Common myeloid progenitor, CD34-positive (primary cell): Measurements from ENCODE around the gene NAA80.

Experiments
- CTCF ChIA-PET: fragments of 350-600 bp; sonication (Branson Sonifier 250); formaldehyde crosslinking; loops from one replicate; lab custom pipeline; 2021; ENCODE audit warnings: antibody characterized with exemption; lab: Charles Lee
- POLR2A ChIA-PET: fragments of 350-600 bp; sonication (Branson Sonifier 250); formaldehyde crosslinking; loops from one replicate; lab custom pipeline; 2021; ENCODE audit warnings: antibody characterized with exemption; lab: Charles Lee
- DNase-seq, 3 donors: peaks; one replicate each; pipeline versions ENCODE4 v3.0.0 to v3.0.0-alpha.2; 2013
- H3K27ac ChIP-seq, 2 experiments: 1 replicate in 1 of 2; 2 replicates in 1 of 2; pipeline ENCODE4 v1.7.0; 2013; ENCODE audit warnings: inconsistent platforms in 2 of 2, low read length in 2 of 2, mild to moderate bottlenecking in 2 of 2, low read depth in 1 of 2, moderate library complexity in 1 of 2; ENCODE audit not compliant: severe bottlenecking in 2 of 2, insufficient read depth in 1 of 2, poor library complexity in 1 of 2
- H3K27me3 ChIP-seq, 5 experiments: replicated peaks in 2 of 5; 1 replicate in 3 of 5; 2 replicates in 2 of 5; pipeline versions ENCODE4 v1.6.1 to v1.7.0; 2013; ENCODE audit warnings: low read length in 4 of 5, mild to moderate bottlenecking in 2 of 5, moderate library complexity in 2 of 5, inconsistent platforms in 1 of 5; ENCODE audit not compliant: insufficient read depth in 5 of 5, control insufficient read depth in 4 of 5
- H3K36me3 ChIP-seq, 4 experiments: 1 replicate in 2 of 4; 2 replicates in 2 of 4; pipeline versions ENCODE4 v1.6.1 to v1.7.0; 2013; ENCODE audit warnings: low read length in 3 of 4, control low read depth in 1 of 4, mild to moderate bottlenecking in 1 of 4; ENCODE audit not compliant: control insufficient read depth in 4 of 4, insufficient read depth in 4 of 4
- H3K4me1 ChIP-seq, 4 experiments: 1 replicate in 3 of 4; 2 replicates in 1 of 4; pipeline versions ENCODE4 v1.6.1 to v1.7.1; 2013; ENCODE audit warnings: low read length in 3 of 4, mild to moderate bottlenecking in 3 of 4, control low read depth in 1 of 4, inconsistent platforms in 1 of 4, moderate library complexity in 1 of 4; ENCODE audit not compliant: control insufficient read depth in 4 of 4, insufficient read depth in 4 of 4; ENCODE audit errors: control extremely low read depth in 1 of 4
- H3K4me3 ChIP-seq, 7 experiments: 1 replicate in 4 of 7; 2 replicates in 3 of 7; pipeline versions ENCODE4 v1.5.1 to v1.7.0; 2013; ENCODE audit warnings: mild to moderate bottlenecking in 7 of 7, low read length in 6 of 7, moderate library complexity in 6 of 7, inconsistent platforms in 2 of 7, low read depth in 2 of 7, control low read depth in 1 of 7; ENCODE audit not compliant: insufficient read depth in 4 of 7, control insufficient read depth in 1 of 7; ENCODE audit errors: extremely low read depth in 1 of 7
- H3K9me3 ChIP-seq, 5 experiments: 1 replicate in 4 of 5; 2 replicates in 1 of 5; pipeline versions ENCODE4 v1.6.1 to v1.7.1; 2013; ENCODE audit warnings: low read length in 4 of 5, mild to moderate bottlenecking in 2 of 5, inconsistent platforms in 1 of 5, low read depth in 1 of 5, moderate library complexity in 1 of 5; ENCODE audit not compliant: control insufficient read depth in 4 of 5, insufficient read depth in 2 of 5; ENCODE audit errors: control extremely low read depth in 1 of 5
- WGBS: methylation state at CpG from one replicate; pipeline ENCODE4 v1.1.5; 2013; ENCODE audit not compliant: insufficient coverage; 5-methylcytosine and 5-hydroxymethylcytosine counted together

NAA80 gene

DNA sequence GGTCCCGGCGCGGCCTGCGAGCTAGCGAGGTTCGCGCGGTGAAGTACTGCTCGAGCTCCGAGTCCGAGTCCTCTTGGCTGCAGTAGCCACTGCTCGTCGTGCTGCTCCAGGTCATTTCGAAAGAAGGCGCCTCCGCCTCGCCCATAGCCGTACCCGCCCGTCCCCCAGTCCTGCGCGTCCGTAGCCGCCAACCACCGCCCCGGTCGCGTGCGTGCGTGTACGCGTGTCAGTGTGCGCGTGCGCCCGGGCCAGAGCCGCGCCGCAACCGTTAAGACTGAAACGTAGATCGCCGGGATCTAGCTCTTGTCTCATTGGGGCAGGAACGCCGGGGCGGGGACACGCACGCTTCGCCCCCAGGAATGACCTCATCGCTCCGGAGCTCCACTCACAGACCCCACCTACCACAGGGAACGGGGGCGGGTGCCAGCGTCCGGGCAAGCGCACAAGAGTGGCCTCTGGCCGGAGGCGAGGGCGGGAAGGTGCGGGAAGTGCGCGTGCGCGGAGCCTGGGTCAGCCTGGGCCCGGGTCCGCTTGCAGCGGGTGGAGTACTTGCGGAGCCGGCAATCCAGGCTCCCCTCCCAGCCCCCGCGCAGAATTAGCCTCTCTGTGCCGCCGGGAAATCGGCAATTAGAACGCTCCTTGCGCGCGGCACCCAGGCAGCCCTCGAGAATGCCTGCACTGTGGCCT, 38.1 kb upstream of the NAA80 start:
- peak; percentile 97 to 99 (median 98) for DNase-seq
- Histone ChIP-seq H3K27me3 (no peaks in the 10 kb centered on the region), H3K36me3 (peaks cover 0 to 32% (median 23%) of the 10 kb centered on the region in 4 experiments), H3K9me3 (no peaks in the 10 kb centered on the region), H3K4me3 (peak overlapping the region; percentile 64 to 91 (median 79)), H3K27ac (peak overlapping the region; percentile 93 to 97), H3K4me1 (peaks cover 15 to 78% (median 71%) of the 10 kb centered on the region in 4 experiments)
- WGBS: under 1% methylated on average over 61 of the region's 79 CpGs
- ChIA-PET POLR2A (interaction anchor here (0.5 to 3.6 kb wide), 10 partner anchors 9 to 1892 kb away, joined by 3 to 31 read pairs (median 4); partner anchors contain the start of genes CYB561D2, HYAL3, NAA80 and NPRL2), CTCF (interaction anchor here (0.7 to 6.0 kb wide), 13 partner anchors 8 to 1331 kb away, joined by 3 to 51 read pairs (median 5); partner anchors contain the start of genes CYB561D2, HYAL2, NPRL2 and TUSC2)

DNA sequence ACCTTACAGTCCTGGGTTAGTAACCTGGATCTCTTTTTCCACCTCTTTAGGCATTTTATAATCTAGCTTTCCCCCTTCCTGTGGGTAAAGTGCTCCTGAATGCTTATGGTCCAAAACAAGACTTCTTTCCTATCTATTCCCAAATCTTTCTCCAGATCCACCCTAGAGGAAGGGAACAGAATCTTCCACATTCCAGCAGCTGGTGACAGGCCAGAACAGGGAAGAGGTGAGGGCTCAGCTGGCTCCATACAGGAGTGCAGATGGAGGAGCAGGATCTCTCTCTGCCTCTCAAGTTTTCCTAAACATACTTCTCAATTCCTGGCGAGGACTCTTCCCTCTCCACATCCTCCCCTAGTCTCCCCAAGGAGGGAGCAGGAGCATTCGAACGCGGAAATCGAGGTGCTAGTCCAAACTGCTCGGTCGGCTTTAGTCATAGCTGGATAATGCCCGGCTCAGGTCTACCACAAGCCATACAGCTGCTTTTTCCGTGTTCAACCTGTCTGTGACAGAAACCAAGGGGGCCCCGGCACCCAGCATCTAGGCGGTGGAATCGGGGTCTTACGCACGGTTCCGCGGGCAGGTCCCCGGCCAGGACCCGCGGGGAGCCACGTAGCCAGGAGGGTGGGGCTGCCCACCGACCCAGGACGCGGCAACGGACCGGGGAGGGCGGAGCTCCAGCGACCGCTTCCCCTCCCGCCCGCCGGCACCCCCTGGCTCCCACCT, 37.4 kb upstream of the NAA80 start:
- Histone ChIP-seq H3K4me1 (peaks cover 13 to 72% (median 65%) of the 10 kb centered on the region in 4 experiments), H3K9me3 (no peaks in the 10 kb centered on the region), H3K27me3 (no peaks in the 10 kb centered on the region), H3K36me3 (peaks cover 0 to 39% (median 30%) of the 10 kb centered on the region in 4 experiments), H3K27ac (peak overlapping the region; percentile 93 to 97), H3K4me3 (peak overlapping the region; percentile 64 to 91 (median 79))
- DNase-seq: no peak
- ChIA-PET POLR2A (interaction anchor here (0.9 to 3.6 kb wide), 8 partner anchors 8 to 76 kb away, joined by 3 to 31 read pairs (median 5); partner anchors contain the start of genes CYB561D2, HYAL3, NAA80 and NPRL2), CTCF (interaction anchor here (0.9 to 6.0 kb wide), 12 partner anchors 8 to 1331 kb away, joined by 3 to 51 read pairs (median 6); partner anchors contain the start of genes CYB561D2, HYAL2, NPRL2 and TUSC2)
- 10% methylated on average over 11 of the region's 31 CpGs for WGBS

DNA sequence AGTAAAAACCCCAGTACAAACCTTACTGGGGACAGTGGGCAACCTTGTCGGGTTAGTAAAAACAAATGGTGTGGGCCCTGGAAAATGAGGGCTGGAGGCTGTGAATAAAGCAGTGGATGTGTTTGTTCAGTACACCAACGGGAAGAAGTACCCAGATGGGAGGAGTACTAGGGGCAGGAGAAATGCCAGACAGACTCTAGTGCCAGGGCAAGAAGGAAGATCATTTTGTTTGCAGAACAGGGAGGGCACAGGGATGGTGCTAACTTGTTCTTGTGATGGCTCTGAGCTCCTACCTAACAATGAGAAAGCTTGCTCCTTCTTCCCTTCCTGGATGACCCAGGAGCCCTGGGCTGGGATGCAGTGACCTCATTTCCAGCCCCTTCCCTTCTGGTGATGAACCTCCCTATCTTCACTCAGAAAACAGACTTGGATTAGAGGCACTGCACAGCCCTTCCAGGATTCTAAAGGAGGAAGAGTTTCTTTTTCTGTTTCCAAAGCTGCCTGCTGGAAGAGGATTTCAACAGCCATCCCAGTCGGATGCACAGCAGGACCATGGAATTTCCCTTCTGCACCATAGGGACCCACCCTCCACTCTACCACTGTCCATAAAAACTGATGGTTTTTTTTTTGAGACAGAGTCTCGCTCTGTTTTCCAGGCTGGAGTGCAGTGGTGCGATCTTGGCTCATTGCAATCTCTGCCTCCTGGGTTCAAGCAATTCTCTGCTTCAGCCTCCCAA, 35.3 kb upstream of the NAA80 start:
- CTCF ChIA-PET: interaction anchor here (1.2 to 2.9 kb wide), 4 partner anchors 9 to 14 kb away, joined by 3 to 16 read pairs (median 8); partner anchors contain the start of gene HYAL2
- no peak for DNase-seq
- H3K4me3 ChIP-seq: peak overlapping the region in 1 of 7 experiments; percentile 9
- H3K4me1 ChIP-seq: peaks cover 6 to 51% (median 48%) of the 10 kb centered on the region in 4 experiments
- H3K27ac ChIP-seq: peak overlapping the region; percentile 36 to 97
- POLR2A ChIA-PET: no interaction called here
- H3K36me3 ChIP-seq: peaks cover 2 to 60% (median 48%) of the 10 kb centered on the region in 4 experiments
- H3K27me3 ChIP-seq: no peaks in the 10 kb centered on the region
- H3K9me3 ChIP-seq: no peaks in the 10 kb centered on the region
- 84% methylated on average over 5 of the region's 5 CpGs for WGBS

DNA sequence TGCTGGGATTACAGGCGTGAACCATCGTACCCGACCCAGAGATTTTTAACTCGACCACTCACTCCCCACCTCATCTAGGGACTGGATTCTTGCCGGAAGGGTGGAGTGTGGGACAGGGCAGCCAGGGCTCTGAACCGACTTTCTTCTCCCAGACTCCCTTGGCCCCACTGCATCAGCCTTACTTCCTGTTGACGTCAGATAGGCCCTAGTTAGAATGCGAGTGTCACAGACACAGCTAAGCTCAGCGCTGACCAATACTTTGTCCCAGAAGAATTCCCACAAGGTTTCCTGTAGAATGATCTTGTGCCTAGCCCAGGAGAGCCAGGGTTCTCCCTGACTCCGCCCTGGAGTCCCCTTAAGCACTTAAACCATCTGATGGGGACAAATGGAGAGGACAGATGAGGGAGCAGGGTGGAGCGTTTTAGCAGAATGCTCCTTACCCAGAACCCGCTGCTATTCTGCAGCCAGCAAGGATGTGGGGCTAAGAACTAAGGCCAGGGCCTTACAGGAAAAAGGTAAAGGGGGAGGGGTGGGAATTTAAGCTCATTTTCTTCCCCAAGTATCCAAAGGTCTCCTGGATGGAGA, 34.6 kb upstream of the NAA80 start:
- Histone ChIP-seq H3K36me3 (peaks cover 5 to 64% (median 52%) of the 10 kb centered on the region in 4 experiments), H3K4me3 (no peak overlapping the region), H3K4me1 (peaks cover 5 to 45% (median 42%) of the 10 kb centered on the region in 4 experiments), H3K9me3 (no peaks in the 10 kb centered on the region), H3K27ac (peak overlapping the region; percentile 36 to 97), H3K27me3 (no peaks in the 10 kb centered on the region)
- CTCF ChIA-PET: interaction anchor here (0.9 to 1.8 kb wide), 4 partner anchors 9 to 35 kb away, joined by 3 to 16 read pairs (median 4); partner anchors contain the start of gene HYAL2
- WGBS: 90% methylated on average over 11 of the region's 12 CpGs
- no peak for DNase-seq
- POLR2A ChIA-PET: no interaction called here

DNA sequence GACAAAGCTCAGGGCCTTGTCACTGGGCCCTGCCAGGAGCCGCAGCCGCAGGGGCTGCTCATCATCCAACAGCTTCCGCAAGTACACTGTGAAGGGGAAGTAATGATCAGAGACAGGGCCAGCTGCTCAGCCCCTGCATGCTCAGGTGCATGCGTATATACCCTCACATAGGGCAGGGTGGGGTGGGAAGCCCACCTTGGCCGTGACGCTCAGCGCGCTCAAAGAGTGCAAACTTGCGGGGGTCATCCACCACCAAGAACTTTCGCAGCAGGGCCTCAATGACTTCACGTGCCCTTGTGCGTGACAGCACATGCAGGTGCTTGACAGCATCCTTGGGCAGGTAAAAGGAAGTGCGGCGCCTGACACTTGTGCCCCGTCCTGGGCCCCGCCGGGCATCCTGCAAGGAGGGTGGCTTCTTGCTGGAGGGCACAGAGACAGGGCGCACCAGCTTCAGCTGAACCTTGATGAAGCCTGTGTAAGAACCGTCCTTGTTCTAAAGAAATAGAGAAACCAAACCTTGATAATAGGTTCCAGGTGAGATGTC, 32.2 kb upstream of the NAA80 start:
- H3K4me1 ChIP-seq: peaks cover 4 to 42% (median 38%) of the 10 kb centered on the region in 4 experiments
- ChIA-PET POLR2A (no interaction called here), CTCF (interaction anchor here (1.2 to 1.5 kb wide), 3 partner anchors 13 to 85 kb away, joined by 3 read pairs; no protein-coding TSS in a partner anchor)
- 97% methylated on average over 19 of the region's 19 CpGs for WGBS
- no peak overlapping the region for H3K4me3 ChIP-seq
- H3K36me3 ChIP-seq: peaks cover 5 to 60% (median 51%) of the 10 kb centered on the region in 4 experiments
- no peaks in the 10 kb centered on the region for H3K27me3 ChIP-seq
- no peak overlapping the region for H3K27ac ChIP-seq
- no peak for DNase-seq
- no peaks in the 10 kb centered on the region for H3K9me3 ChIP-seq

DNA sequence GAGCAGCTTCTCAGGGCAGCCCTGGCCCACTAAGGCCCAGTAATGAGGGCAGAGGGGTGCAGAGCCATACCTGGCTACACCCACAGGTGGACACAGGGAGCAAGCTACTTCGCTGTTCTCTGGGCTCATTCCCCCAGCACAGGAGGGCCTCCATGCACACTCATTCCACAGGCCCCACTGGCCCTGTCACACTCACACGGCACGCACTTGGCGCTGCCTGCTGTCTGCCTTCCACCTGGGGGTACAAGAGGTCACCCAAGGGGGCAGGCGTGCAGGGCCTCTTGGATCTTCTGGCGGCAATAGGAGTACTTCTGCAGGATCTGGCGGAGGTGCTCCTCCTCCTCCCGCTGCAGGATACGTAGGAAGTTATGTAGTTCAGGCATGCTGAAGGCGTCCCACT, 31.1 kb upstream of the NAA80 start:
- DNase-seq: no peak
- POLR2A ChIA-PET: no interaction called here
- Histone ChIP-seq H3K27ac (no peak overlapping the region), H3K4me3 (no peak overlapping the region), H3K4me1 (peaks cover 0 to 39% (median 31%) of the 10 kb centered on the region in 4 experiments), H3K36me3 (peaks cover 5 to 59% (median 52%) of the 10 kb centered on the region in 4 experiments), H3K27me3 (no peaks in the 10 kb centered on the region), H3K9me3 (no peaks in the 10 kb centered on the region)
- CTCF ChIA-PET: interaction anchor here (1.3 to 3.5 kb wide), 4 partner anchors 7 to 52 kb away, joined by 3 to 21 read pairs (median 4); partner anchors contain the start of gene RASSF1
- WGBS: 97% methylated on average over 10 of the region's 10 CpGs
